ENCODE measurements around the gene SYT13.

- TF ChIP-seq CTCF (IDR thresholded peaks at IDR 0.05) = no peak
- TF ChIP-seq POLR2A (IDR thresholded peaks at IDR 0.05) = no peak
Observed at GRCh38 chr11:45313171-45313865, 27.2 kb upstream of the SYT13 start.
